DMS53 treated with DMSO at 0.1 percent for 48 hours (cell line): ENCODE data around the gene ARMC7.

ENCODE experiments used
- DNase-seq: peaks from one replicate; lab custom pipeline; 2025; ENCODE audit not compliant: unreplicated experiment; lab: John Stamatoyannopoulos, UW

Gene ARMC7

GRCh38 chr17:75098861-75099260 is 10.9 kb upstream of the ARMC7 start:
- no peak for DNase-seq

- DNase-seq = no peak
These were observed 9.7 kb upstream of the ARMC7 start for GRCh38 chr17:75099881-75100595.

- DNase-seq = no peak
These were observed 7.4 kb upstream of the ARMC7 start for GRCh38 chr17:75102385-75102821.

GRCh38 chr17:75103601-75104554 is 5.9 kb upstream of the ARMC7 start:
- DNase-seq = no peak

GRCh38 chr17:75105126-75106080 is 4.4 kb upstream of the ARMC7 start:
- DNase-seq = peak; percentile 80

GRCh38 chr17:75108193-75108592 is 1.6 kb upstream of the ARMC7 start:
- DNase-seq = no peak

- no peak for DNase-seq
These were observed 743 bp upstream of the ARMC7 start for GRCh38 chr17:75109046-75109406.

GRCh38 chr17:75110234-75110937 is 617 bp downstream of the ARMC7 start:
- DNase-seq = no peak

GRCh38 chr17:75111777-75112335 is 2.1 kb downstream of the ARMC7 start:
- no peak for DNase-seq

GRCh38 chr17:75113798-75114551 is 4.2 kb downstream of the ARMC7 start:
- DNase-seq = peak; percentile 89

- no peak for DNase-seq
These were observed 5.0 kb downstream of the ARMC7 start for GRCh38 chr17:75114552-75115314.

GRCh38 chr17:75115555-75115954 is 5.8 kb downstream of the ARMC7 start:
- no peak for DNase-seq

GRCh38 chr17:75116737-75117136 is 7.0 kb downstream of the ARMC7 start:
- no peak for DNase-seq

- DNase-seq = no peak
These were observed 8.5 kb downstream of the ARMC7 start for GRCh38 chr17:75118307-75118706.

- DNase-seq = peak; percentile 80
These were observed 14.5 kb downstream of the ARMC7 start for GRCh38 chr17:75124041-75124818.

- no peak for DNase-seq
These were observed 15.0 kb downstream of the ARMC7 start for GRCh38 chr17:75124819-75125162.

- DNase-seq = no peak
These were observed 16.2 kb downstream of the ARMC7 start for GRCh38 chr17:75125984-75126383.

- DNase-seq = no peak
These were observed 17.2 kb downstream of the ARMC7 start for GRCh38 chr17:75126954-75127353.
